Astrocyte (in vitro differentiated cells and primary cell): Measurements from ENCODE around the gene CAMK1D. TPM values are rescaled to one million over a fixed set of nuclear protein-coding genes. Genes with fewer than 3 reads are reported as not detected.
A peak's percentile ranks its signal among the peaks of the same experiment; 100 is the strongest.

Experiments
- DNase-seq: peaks from one replicate; pipeline ENCODE4 v3.0.0-alpha.2; 2010; ENCODE audit warnings: low read depth
- FAIRE-seq: peaks from 2 replicates; lab custom pipeline; 2011; peaks lifted over from hg19 to GRCh38; lab: Jason Lieb, UNC
- H2AFZ ChIP-seq: 2 replicates; pipeline ENCODE4 v1.6.0; 2012; ENCODE audit warnings: low read depth, low read length, inconsistent platforms
- H3K27ac ChIP-seq: 2 replicates; pipeline ENCODE4 v1.5.1; 2011; ENCODE audit warnings: low read depth, low read length, inconsistent platforms
- H3K27me3 ChIP-seq: 2 replicates; pipeline ENCODE4 v1.6.0; 2011; ENCODE audit warnings: low read length, inconsistent platforms; ENCODE audit not compliant: insufficient read depth
- H3K36me3 ChIP-seq: 2 replicates; pipeline ENCODE4 v1.5.1; 2011; ENCODE audit warnings: low read length, inconsistent platforms; ENCODE audit not compliant: insufficient read depth
- H3K4me1 ChIP-seq: 2 replicates; pipeline ENCODE4 v1.5.1; 2011; ENCODE audit warnings: low read length, inconsistent platforms; ENCODE audit not compliant: insufficient read depth
- H3K4me2 ChIP-seq: 2 replicates; pipeline ENCODE4 v1.6.0; 2012; ENCODE audit warnings: low read length, inconsistent platforms
- H3K4me3 ChIP-seq: 2 replicates; pipeline ENCODE4 v1.5.1; 2011; ENCODE audit warnings: low read depth, mild to moderate bottlenecking, low read length, inconsistent platforms; ENCODE audit not compliant: insufficient read depth
- H3K79me2 ChIP-seq: 2 replicates; pipeline ENCODE4 v1.6.0; 2012; ENCODE audit warnings: mild to moderate bottlenecking, low read length, inconsistent platforms; ENCODE audit not compliant: insufficient read depth
- H3K9ac ChIP-seq: 2 replicates; pipeline ENCODE4 v1.6.0; 2012; ENCODE audit warnings: mild to moderate bottlenecking, low read length, inconsistent platforms
- H3K9me3 ChIP-seq: 2 replicates; pipeline ENCODE4 v1.5.1; 2012; ENCODE audit warnings: low read depth, mild to moderate bottlenecking, low read length, inconsistent platforms; ENCODE audit not compliant: insufficient read depth
- H4K20me1 ChIP-seq: 2 replicates; pipeline ENCODE4 v1.6.0; 2012; ENCODE audit warnings: low read length, inconsistent platforms; ENCODE audit not compliant: insufficient read depth
- H3K27ac Mint-ChIP-seq: one replicate; pipeline ENCODE4 v1.8.0; 2021; ENCODE audit warnings: mild to moderate bottlenecking, mixed read lengths; ENCODE audit not compliant: unreplicated experiment
- H3K27me3 Mint-ChIP-seq: one replicate; pipeline ENCODE4 v1.8.0; 2021; ENCODE audit warnings: low read depth, mixed read lengths; ENCODE audit not compliant: unreplicated experiment
- H3K36me3 Mint-ChIP-seq: one replicate; pipeline ENCODE4 v1.8.0; 2021; ENCODE audit warnings: low read depth, mixed read lengths; ENCODE audit not compliant: unreplicated experiment
- H3K4me1 Mint-ChIP-seq: one replicate; pipeline ENCODE4 v1.8.0; 2021; ENCODE audit warnings: low read depth, mixed read lengths; ENCODE audit not compliant: unreplicated experiment
- H3K4me3 Mint-ChIP-seq: one replicate; pipeline ENCODE4 v1.8.0; 2021; ENCODE audit warnings: mild to moderate bottlenecking, moderate library complexity, mixed read lengths; ENCODE audit not compliant: unreplicated experiment
- H3K9me3 Mint-ChIP-seq: one replicate; pipeline ENCODE4 v1.8.0; 2021; ENCODE audit warnings: mild to moderate bottlenecking, mixed read lengths; ENCODE audit not compliant: unreplicated experiment
- EZH2 ChIP-seq: IDR thresholded peaks from 2 replicates; pipeline ENCODE4 v1.6.1; 2012; ENCODE audit warnings: mild to moderate bottlenecking, low read length, inconsistent platforms; ENCODE audit not compliant: insufficient read depth
- total RNA-seq: library from RNA; stranded (reverse); gene quantifications from 2 replicates; pipeline ENCODE4 v1.2.1, GENCODE V29; 2021
- TF ChIP-seq, protein P1 (sequence below): IDR thresholded peaks from 2 replicates; pipeline ENCODE4 v1.5.1; 2011; ENCODE audit warnings: low read depth, mild to moderate bottlenecking, inconsistent platforms, low read length, moderate library complexity; ENCODE audit not compliant: insufficient read depth

Gene CAMK1D
- total RNA-seq, 1 donor from 2014 or later = 23.6 TPM

- Mint-ChIP-seq H3K27me3 (peaks cover 6% of the 10 kb centered on the region), H3K27ac (no peak overlapping the region), H3K4me3 (no peak overlapping the region), H3K9me3 (peaks cover 2% of the 10 kb centered on the region), H3K36me3 (peaks cover 13% of the 10 kb centered on the region), H3K4me1 (no peaks in the 10 kb centered on the region)
- no peak overlapping the region for H2AFZ ChIP-seq
- no peak overlapping the region for H3K9ac ChIP-seq
- no peak overlapping the region for H3K4me3 ChIP-seq
- DNase-seq (no peak), FAIRE-seq (no peak)
- no peaks in the 10 kb centered on the region for H3K36me3 ChIP-seq
- H3K79me2 ChIP-seq = peaks cover 14% of the 10 kb centered on the region
- H3K4me2 ChIP-seq = no peak overlapping the region
- TF ChIP-seq, protein P1, sequence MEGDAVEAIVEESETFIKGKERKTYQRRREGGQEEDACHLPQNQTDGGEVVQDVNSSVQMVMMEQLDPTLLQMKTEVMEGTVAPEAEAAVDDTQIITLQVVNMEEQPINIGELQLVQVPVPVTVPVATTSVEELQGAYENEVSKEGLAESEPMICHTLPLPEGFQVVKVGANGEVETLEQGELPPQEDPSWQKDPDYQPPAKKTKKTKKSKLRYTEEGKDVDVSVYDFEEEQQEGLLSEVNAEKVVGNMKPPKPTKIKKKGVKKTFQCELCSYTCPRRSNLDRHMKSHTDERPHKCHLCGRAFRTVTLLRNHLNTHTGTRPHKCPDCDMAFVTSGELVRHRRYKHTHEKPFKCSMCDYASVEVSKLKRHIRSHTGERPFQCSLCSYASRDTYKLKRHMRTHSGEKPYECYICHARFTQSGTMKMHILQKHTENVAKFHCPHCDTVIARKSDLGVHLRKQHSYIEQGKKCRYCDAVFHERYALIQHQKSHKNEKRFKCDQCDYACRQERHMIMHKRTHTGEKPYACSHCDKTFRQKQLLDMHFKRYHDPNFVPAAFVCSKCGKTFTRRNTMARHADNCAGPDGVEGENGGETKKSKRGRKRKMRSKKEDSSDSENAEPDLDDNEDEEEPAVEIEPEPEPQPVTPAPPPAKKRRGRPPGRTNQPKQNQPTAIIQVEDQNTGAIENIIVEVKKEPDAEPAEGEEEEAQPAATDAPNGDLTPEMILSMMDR = no peak
- no peak for TF ChIP-seq EZH2
- H3K4me1 ChIP-seq = no peaks in the 10 kb centered on the region
- H3K9me3 ChIP-seq = no peaks in the 10 kb centered on the region
- H4K20me1 ChIP-seq = peaks cover 34% of the 10 kb centered on the region
- H3K27ac ChIP-seq = no peak overlapping the region
- H3K27me3 ChIP-seq = peaks cover 3% of the 10 kb centered on the region
Observed at GRCh38 chr10:12556039-12556438, 206.7 kb downstream of the CAMK1D start.

- Histone ChIP-seq H2AFZ (no peak overlapping the region), H3K27ac (no peak overlapping the region), H4K20me1 (peaks cover 39% of the 10 kb centered on the region), H3K4me3 (no peak overlapping the region), H3K27me3 (peaks cover 3% of the 10 kb centered on the region), H3K79me2 (peaks cover 7% of the 10 kb centered on the region), H3K4me2 (no peak overlapping the region), H3K9me3 (no peaks in the 10 kb centered on the region), H3K36me3 (no peaks in the 10 kb centered on the region), H3K9ac (no peak overlapping the region), H3K4me1 (peaks cover 10% of the 10 kb centered on the region)
- TF ChIP-seq, protein P1 = no peak
- no peak for TF ChIP-seq EZH2
- H3K4me3 Mint-ChIP-seq = no peak overlapping the region
- DNase-seq = no peak
- H3K36me3 Mint-ChIP-seq = peaks cover 12% of the 10 kb centered on the region
- H3K27ac Mint-ChIP-seq = peak overlapping the region; percentile 34
- H3K4me1 Mint-ChIP-seq = peaks cover 8% of the 10 kb centered on the region
- no peak for FAIRE-seq
- peaks cover 10% of the 10 kb centered on the region for H3K27me3 Mint-ChIP-seq
- H3K9me3 Mint-ChIP-seq = peaks cover 2% of the 10 kb centered on the region
Observed at GRCh38 chr10:12559578-12560178, 210.3 kb downstream of the CAMK1D start.

DNA sequence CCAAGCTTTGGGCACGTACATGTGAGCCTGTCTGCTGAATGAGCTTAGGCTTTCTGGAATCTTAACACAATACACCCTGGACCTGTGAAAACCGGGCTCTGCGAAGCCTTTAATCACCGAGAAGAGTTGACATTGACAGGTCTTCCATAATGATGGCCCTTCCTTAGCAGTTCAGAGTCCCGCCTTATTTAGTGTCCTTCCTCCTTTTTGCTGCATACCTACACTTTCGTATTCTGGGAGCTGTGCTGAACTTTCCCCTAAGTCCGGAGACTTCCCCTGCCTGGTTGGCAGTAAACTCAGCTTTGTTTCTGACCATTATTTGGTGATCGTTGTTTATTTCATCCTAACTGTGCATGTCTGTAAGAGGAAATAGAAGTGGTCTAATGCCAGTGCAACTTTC lies 212.0 kb downstream of the CAMK1D start:
- no peak for FAIRE-seq
- TF ChIP-seq EZH2 = no peak
- TF ChIP-seq, protein P1 = no peak
- Histone ChIP-seq H2AFZ (no peak overlapping the region), H4K20me1 (peaks cover 44% of the 10 kb centered on the region), H3K9me3 (no peaks in the 10 kb centered on the region), H3K27me3 (peaks cover 3% of the 10 kb centered on the region), H3K4me2 (no peak overlapping the region), H3K36me3 (no peaks in the 10 kb centered on the region), H3K4me1 (peaks cover 12% of the 10 kb centered on the region), H3K4me3 (no peak overlapping the region), H3K27ac (no peak overlapping the region), H3K9ac (no peak overlapping the region), H3K79me2 (peaks cover 7% of the 10 kb centered on the region)
- Mint-ChIP-seq H3K4me3 (no peak overlapping the region), H3K4me1 (peaks cover 8% of the 10 kb centered on the region), H3K27ac (no peak overlapping the region), H3K27me3 (peaks cover 10% of the 10 kb centered on the region), H3K9me3 (peaks cover 2% of the 10 kb centered on the region), H3K36me3 (peaks cover 4% of the 10 kb centered on the region)
- no peak for DNase-seq
